GM04503 (cell line): ENCODE results near the gene OSBP2.
"Not testable (repeated sequence)": the region's sequence is repeated elsewhere in the genome, so short reads cannot be mapped to it uniquely, and the experiment has no call there.

Source experiments
- DNase-seq: peaks from one replicate; pipeline ENCODE4 v3.0.0-alpha.2; 2012; ENCODE audit warnings: low read depth

Gene OSBP2

GRCh38 chr22:30718938-30719337 is 24.3 kb downstream of the OSBP2 start:
- DNase-seq, result no peak

- no peak for DNase-seq
Observed at GRCh38 chr22:30720263-30720837, 25.7 kb downstream of the OSBP2 start.

GRCh38 chr22:30721741-30722140 is 27.1 kb downstream of the OSBP2 start:
- no peak for DNase-seq

GRCh38 chr22:30728826-30729225 is 34.2 kb downstream of the OSBP2 start:
- no peak for DNase-seq

- DNase-seq, result no peak
Observed at GRCh38 chr22:30731658-30732057, 37.0 kb downstream of the OSBP2 start.

GRCh38 chr22:30732426-30732825 is 37.8 kb downstream of the OSBP2 start:
- no peak for DNase-seq

- DNase-seq, result no peak
Observed at GRCh38 chr22:30733181-30733631, 38.5 kb downstream of the OSBP2 start.

- not testable (repeated sequence) for DNase-seq
Observed at GRCh38 chr22:30740007-30740406, 45.3 kb downstream of the OSBP2 start.

GRCh38 chr22:30740511-30740910 is 45.8 kb downstream of the OSBP2 start:
- not testable (repeated sequence) for DNase-seq

- DNase-seq, result no peak
Observed at GRCh38 chr22:30742291-30743256, 47.9 kb downstream of the OSBP2 start.

- no peak for DNase-seq
Observed at GRCh38 chr22:30743257-30744020, 48.8 kb downstream of the OSBP2 start.

GRCh38 chr22:30744224-30744623 is 49.5 kb downstream of the OSBP2 start:
- no peak for DNase-seq

- no peak for DNase-seq
Observed at GRCh38 chr22:30747493-30747892, 52.8 kb downstream of the OSBP2 start.

- no peak for DNase-seq
Observed at GRCh38 chr22:30749272-30749671, 54.6 kb downstream of the OSBP2 start.

- no peak for DNase-seq
Observed at GRCh38 chr22:30749849-30750248, 55.2 kb downstream of the OSBP2 start.

GRCh38 chr22:30751529-30751928 is 56.9 kb downstream of the OSBP2 start:
- no peak for DNase-seq

GRCh38 chr22:30752771-30753170 is 58.1 kb downstream of the OSBP2 start:
- DNase-seq, result no peak

- DNase-seq, result no peak
Observed at GRCh38 chr22:30753701-30754100, 59.0 kb downstream of the OSBP2 start.

- no peak for DNase-seq
Observed at GRCh38 chr22:30754521-30754920, 59.8 kb downstream of the OSBP2 start.

- DNase-seq, result peak; percentile 22
Observed at GRCh38 chr22:30754971-30755758, 60.5 kb downstream of the OSBP2 start.

GRCh38 chr22:30755759-30756124 is 61.1 kb downstream of the OSBP2 start:
- no peak for DNase-seq
